Measurements from ENCODE around the gene PGBD4.

DNA sequence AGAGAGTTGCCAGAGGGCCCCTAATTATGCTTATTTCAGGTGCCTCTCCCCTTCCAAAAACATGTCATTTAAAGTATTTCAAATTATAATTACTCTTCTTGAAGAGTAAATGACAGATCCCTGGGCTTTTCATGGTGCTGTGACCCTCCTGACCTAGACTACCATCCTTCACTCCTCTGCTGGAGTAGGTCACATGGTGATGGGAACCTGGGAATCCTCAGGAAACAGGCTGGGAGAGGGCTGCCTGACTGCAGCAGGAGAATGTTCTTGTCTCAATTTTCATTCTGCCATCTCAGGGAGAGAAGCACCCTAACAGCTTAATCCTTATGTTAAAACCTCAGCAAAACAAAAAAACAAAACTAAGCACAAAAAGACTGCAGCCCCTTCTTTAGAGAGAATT is 24.6 kb downstream of the PGBD4 start:
- TF ChIP-seq, protein P1, sequence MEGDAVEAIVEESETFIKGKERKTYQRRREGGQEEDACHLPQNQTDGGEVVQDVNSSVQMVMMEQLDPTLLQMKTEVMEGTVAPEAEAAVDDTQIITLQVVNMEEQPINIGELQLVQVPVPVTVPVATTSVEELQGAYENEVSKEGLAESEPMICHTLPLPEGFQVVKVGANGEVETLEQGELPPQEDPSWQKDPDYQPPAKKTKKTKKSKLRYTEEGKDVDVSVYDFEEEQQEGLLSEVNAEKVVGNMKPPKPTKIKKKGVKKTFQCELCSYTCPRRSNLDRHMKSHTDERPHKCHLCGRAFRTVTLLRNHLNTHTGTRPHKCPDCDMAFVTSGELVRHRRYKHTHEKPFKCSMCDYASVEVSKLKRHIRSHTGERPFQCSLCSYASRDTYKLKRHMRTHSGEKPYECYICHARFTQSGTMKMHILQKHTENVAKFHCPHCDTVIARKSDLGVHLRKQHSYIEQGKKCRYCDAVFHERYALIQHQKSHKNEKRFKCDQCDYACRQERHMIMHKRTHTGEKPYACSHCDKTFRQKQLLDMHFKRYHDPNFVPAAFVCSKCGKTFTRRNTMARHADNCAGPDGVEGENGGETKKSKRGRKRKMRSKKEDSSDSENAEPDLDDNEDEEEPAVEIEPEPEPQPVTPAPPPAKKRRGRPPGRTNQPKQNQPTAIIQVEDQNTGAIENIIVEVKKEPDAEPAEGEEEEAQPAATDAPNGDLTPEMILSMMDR (IDR thresholded peaks at IDR 0.05), result no peak
- no peak for TF ChIP-seq POLR2A (IDR thresholded peaks at IDR 0.05)

Measured in body of pancreas (tissue), 4 donors.